Right forelimb (tissue), 1 donor: ENCODE data around the gene PCDHGC5.

ENCODE experiments used
- DNase-seq: peaks from one replicate; pipeline ENCODE4 v3.0.0-alpha.2; 2018

PCDHGC5 gene

DNA sequence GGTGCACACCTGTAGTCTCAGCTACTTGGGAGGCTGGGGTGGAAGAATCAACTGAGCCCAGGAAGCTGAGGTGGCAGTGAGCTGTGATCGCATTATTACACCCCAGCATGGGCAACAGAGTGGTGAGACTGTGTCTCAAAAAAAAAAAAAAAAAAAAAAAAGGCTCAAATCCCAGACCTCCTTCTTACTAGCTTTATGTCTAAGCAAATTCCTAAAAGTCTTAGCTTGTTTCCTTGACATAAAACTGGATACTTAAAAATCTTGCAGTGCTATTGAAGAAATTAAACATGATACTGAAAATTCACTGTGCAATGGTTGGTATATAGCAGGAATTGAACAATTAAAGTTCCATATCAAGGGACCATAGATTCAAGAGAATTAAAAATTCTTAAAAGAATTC lies 45.0 kb downstream of the PCDHGC5 start:
- DNase-seq: no peak

DNA sequence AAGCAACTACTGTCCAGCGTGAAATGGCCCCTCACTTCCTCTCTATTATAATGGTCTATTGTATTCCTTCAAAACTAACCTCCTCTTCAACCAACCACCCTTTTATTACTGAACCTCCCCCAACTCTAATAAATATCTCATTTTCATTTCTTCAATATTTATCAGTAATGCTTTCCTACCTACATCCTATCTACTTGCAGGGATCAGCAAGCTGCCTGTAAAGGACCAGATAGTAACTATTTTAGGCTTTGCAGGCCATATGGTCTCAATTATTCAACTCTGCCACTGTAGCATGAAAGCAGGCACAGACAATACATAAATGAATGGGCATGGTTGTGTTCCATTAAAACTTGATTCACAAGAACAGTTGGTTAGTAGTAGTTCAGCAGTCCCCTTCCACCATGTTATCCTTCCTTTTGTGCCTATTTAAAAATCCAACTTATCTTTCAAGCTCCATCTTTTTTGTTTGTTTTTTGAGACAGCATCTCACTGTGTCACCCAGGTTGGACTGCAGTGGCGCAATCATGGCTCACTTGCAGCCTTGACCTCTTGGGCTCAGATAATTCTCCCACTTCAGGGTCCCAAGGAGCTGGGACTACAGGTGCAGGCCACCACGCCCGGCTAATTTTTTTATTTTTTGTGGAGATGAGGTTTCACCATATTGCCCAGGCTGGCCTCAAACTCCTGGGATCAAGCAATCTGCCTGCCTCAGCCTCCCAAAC lies 45.8 kb downstream of the PCDHGC5 start:
- no peak for DNase-seq
